MV-4-11 (cell line): ENCODE results near the gene PPP1R13B.
"Not testable (repeated sequence)": the region's sequence is repeated elsewhere in the genome, so short reads cannot be mapped to it uniquely, and the experiment has no call there.

Experiments used
- DNase-seq: peaks from one replicate; lab custom pipeline; 2025; lab: John Stamatoyannopoulos, UW

Gene PPP1R13B

DNA sequence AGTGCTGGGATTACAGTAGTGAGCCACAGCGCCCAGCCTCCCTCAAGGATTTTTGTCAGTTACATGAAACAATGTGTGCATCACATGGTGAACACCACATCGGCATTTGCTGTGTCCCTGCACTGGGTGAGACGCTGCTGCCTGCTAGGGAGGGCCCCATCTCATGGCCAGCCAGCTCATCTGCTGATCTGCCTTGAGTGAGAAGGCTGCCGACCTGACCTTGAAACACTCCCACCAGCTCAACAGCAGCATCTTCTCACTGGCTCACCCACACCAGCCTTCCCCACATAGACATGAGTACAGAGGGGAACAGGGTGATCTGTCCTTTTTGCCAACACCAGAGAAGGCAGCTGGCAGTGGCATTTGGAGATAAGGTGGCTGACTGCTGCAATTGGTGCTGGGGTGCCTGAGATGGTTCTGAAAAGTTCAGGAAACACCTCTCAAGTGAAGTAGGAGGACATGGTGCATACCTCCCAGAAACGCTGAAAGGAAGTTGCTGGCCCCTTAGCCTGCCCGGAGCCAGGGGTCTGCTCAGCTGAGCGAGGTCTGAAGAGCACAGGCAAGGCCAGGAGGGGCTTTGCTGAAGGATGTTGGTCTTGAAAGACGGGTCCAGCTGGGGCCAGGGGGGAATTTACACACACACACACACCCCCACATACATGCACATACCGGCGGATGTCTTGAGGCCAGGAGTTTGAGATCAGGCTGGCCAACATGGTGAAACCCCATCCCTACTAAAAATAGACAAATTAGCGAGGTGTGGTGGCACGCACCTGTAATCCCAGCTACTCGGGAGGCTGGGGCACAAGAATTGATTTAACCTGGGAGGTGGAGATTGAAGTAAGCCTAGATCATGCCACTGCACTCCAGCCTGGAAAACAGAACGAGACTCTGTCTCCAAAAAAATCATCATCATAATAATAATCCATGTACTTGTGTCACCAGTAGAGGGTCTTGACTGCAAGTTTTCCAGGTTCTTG lies 14.3 kb upstream of the PPP1R13B start:
- no peak for DNase-seq

DNA sequence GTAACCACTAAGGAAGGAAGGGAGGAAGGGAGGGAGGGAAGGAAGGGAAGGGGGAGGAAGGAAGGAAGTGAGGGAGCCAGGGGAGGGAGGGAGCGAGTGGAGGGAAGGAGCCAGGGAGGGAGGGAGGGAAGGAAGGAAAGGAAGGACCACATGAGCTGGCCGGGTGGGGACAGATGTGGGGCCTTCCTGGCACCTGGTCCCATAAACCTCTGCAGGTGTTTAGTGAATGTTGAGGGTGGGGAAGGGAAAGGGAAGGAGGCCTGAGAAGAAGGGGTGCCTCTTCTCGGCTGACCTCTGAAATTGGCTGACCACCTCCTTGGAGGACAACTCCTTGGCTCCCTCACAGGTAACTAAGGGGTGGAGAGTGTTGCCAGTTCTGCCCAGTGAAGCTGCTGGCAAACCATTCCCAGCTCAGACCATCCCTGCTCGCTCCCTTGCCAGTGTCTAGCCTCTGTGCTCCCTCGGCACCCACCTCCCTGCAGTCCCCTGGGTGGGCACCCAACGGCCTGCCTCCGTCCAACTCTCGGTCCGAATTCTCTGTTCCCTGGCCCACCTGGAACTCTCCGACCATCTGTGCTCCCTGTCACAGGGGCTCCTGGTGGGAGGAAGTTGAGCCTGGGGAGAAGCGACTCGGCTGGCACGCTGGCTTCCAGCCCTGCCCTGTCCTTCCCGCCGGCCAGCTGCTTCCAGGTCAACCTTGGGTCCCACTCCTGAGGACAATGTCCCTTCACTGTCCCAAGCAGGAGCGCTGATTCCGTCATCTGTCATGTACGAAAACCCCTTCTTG lies 12.2 kb upstream of the PPP1R13B start:
- no peak for DNase-seq

DNA sequence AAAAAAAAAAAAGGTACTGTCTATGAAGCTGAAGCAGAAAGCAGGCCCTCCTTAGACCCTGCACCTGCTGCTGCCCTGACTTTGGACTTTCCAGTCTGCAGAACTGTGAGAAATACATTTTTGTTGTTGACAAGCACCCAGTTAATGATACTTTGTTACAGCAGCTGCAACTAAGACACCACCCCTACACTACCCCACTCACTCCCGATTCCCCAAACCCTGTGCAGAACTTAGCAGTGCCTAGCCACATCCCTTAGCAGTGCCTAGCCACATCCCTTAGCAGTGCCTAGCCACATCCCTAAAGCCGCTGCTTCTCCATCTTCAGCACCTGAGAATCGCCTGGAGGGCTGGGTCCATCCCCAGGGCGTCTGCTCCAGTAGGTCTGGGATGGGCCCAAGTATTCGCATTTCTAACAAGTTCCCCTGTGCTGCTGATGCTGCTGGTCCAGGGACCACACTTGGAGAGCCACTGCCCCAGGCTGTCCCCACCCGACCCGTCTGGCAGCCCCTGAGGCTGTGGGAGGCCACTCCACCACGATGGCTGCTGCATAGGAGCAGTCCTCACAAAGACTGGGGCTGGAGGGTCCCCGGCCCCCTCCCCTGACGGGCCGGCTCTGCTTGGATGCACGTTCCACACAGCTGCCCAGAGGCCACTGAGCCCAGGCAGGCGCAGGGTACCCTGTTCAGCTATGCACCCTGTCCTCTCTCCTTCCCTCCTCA lies 10.8 kb upstream of the PPP1R13B start:
- DNase-seq, result no peak

DNA sequence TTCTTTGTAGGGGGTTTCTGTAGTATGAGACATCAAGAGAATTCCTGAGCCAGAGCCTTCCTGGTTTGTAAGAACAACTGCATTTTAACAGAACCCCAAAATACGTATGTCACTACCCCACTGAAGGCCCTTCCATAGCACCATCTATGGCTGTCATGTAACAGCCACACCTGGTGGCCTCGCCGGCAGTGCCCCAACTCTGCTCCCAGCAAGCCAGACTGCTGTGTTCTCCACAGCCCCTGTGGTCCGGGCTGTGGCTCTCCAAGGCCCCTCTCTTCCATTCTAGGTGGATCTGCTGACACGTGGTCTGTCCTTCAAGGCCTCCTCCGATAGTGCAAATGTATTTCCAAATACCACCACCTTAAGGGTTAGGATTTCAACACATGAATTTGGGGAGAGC lies 9.9 kb upstream of the PPP1R13B start:
- no peak for DNase-seq

DNA sequence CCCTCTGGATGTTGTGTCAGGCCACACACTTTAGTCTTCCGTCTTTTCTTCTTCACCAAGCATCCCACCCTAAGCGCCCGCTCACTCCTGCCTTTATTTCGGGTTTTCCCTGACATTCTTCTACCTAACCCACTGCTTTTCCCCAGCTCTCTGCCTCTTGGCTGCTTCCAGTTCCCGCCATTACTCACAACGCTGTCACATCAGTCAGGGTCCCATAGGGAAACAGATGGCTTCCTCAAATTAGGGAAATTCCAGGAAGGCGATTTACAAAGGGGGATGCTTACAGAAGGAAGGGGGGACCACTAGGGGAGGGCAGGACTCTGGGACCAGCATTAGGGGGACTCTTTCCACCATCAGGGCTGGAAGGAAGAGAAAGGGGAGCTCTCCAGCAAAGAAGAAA lies 9.2 kb upstream of the PPP1R13B start:
- no peak for DNase-seq

- no peak for DNase-seq
Measured at GRCh38 chr14:103856105-103856504, 8.7 kb upstream of the PPP1R13B start.

DNA sequence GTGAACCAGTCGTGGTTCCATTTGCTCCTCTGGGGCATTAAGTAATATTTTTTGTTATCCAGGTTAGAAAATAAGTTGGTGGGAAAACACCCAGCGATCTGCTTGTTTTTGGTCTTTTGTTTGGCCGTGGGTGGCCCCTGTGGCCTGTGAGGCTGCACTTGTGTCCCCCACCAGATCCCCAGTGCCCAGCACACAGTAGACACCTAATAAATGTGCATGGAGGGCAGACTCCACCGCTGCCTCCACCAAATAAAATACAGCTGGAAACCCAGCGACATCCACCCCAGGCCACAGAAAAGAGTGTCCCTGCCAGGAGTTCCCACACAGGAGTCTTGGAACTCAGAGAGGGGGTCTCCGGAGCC lies 8.3 kb upstream of the PPP1R13B start:
- no peak for DNase-seq

GRCh38 chr14:103854822-103855733 lies 7.7 kb upstream of the PPP1R13B start:
- no peak for DNase-seq

- DNase-seq, result no peak
Measured at GRCh38 chr14:103854017-103854808, 6.8 kb upstream of the PPP1R13B start.

- no peak for DNase-seq
Measured at GRCh38 chr14:103849151-103849886, 1.9 kb upstream of the PPP1R13B start.

DNA sequence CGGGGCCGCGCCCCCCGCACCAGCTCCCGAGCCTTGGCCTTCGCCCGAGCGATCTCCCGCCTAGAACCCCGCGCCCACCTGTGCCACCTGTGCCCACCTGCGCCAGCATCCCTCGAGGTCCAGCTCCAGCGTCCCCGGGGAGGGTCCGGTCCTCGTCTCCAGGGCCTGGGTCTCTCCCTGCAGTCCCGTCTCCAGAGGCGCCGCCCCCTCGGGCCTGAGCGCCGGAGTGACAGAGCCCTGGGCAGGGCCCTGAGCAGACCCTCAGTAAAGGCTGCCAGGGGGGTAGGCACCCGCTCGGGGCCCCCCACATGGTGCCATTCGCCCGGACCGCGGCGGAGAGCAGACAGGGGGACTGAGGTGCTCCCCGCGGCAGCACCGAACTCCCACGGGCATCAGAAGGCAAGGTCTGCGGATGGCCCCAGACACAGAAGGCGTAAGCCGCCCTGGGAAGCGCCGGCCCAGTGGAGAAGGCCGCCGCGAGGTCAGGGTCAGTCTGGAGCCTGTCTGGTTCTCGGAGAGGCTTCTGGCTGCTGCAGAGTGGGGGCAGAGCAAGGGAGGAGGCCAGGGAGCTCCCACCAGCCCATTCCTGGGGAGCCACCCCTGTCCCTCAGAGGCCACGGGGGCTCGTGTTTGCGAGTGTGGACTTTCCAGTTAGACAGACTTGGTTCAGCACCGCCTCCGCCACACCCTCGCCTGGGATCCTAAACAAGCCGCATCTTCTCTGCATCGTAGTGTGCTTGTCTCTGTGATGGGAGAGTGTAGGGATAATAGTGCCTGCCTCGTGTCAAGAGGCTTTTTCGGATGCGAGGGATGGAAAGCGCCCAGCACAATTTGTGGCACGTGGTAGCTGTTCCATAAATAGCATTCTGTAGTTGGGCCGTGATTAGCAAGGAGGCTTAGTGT lies 1.1 kb upstream of the PPP1R13B start:
- DNase-seq, result no peak

DNA sequence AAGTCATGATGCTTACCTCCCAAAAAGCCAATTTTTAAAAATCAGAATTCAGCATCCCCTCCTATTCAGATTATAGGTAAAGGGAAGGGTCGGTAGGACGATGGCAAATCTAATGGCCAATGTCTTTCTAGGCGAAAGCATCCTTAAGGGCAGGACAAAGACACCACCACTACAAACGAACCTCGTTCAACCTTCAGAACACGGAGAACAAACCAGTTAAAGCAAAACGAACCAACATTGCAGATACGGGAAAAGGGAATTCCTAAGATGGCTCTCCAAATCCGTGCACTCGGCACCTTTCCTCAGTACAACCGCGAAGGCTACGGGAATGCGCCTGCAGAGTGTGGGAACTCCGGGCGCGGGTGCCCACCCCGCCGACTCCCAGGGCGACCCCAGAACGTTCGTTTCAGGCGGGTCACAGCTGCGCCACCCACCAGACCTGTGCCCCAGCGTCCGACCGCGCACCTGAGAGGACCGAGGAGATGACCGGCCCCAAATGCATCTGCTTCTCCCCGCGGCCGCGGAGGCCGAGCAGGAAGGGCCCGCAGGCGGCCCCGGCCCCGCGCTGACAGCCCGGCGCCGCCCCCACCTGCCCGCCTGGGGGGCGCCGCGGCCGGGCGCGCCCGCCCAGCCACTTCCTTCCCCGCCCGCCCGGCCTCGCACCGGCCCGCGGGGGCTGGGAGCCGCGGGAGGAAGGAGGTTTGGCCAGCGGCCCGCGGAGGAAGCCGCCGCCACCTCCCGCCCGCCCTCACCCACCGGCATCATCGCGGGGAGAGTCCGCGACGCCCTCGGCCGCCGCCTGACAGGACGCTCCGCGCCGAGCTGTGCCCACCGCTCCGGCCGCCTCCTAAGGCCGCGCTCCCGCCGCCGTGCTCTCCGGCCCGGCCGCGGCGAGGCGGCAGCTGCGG lies 578 bp downstream of the PPP1R13B start:
- DNase-seq, result no peak

DNA sequence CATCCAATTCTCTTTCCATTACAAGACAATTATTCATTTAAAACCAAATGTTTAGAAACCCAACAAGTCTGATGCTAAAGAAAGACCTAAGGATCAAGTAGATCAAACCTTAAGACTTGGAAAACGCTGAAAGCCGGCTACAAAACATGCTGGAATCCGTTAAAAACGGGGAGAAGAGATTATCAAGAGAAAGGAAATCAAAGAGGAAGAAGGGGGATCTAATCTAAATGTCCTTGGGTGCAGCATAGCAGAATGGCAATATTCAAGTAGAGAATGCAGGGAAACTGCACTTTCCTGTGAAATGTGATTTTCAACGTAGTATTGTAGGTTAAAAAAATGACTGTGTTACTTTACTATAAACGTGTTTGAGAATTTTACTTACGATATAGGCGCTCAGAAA lies 1.3 kb downstream of the PPP1R13B start:
- DNase-seq, result no peak

DNA sequence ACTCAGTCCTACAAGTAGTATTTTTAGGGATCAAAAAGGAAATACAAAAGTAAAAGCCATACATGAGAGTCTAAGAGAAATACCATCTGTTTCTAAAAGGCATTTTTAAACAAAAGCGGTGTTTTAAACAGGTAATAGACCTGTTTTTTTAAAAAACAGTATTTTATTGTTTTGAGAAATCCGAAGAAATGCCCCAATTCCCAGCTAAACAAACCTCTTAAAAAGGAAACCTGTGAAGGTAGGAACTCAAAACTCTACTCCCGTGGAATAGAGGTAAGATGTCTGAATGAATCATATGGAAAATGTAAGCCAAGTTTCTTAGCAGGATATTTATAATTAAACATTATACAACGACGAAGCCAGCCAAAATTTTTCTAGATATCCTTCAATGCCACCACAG lies 2.0 kb downstream of the PPP1R13B start:
- no peak for DNase-seq

GRCh38 chr14:103841265-103841664 lies 6.1 kb downstream of the PPP1R13B start:
- DNase-seq, result not testable (repeated sequence)

DNA sequence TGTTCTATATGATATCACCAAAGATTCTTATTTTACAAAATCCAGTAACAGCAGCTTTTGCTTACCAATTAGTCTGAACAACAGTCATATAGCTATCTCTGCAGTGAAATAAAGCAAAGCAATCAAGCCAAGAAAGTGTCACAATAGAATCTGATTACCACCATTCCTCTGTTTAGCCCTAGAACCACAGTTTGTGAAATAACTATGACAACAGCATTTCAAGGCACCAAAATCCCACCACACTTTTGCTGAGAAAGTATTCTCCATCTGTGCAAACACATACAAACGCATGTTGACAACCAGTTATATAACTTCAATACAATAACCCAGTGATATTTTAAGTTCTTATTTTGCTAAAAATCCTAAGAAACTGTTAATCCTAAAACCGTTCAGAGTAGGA lies 7.4 kb downstream of the PPP1R13B start:
- DNase-seq, result no peak

- DNase-seq, result no peak
Measured at GRCh38 chr14:103839579-103839978, 7.8 kb downstream of the PPP1R13B start.

- no peak for DNase-seq
Measured at GRCh38 chr14:103838117-103838516, 9.3 kb downstream of the PPP1R13B start.
